Measurements from ENCODE around the gene TYMS.

TYMS gene

GRCh38 chr18:697800-698199, 40.3 kb downstream of the TYMS start:
- Histone ChIP-seq H3K4me2 (ENCODE audit: low read length) (no peak overlapping the region), H3K9ac (ENCODE audit: low read length) (no peak overlapping the region), H3K4me1 (ENCODE audit: low read length) (no peaks in the 10 kb centered on the region), H3K79me2 (ENCODE audit: low read length) (peaks cover 12% of the 10 kb centered on the region), H2AFZ (ENCODE audit: low read depth, low read length) (no peak overlapping the region), H4K20me1 (ENCODE audit: insufficient read depth, low read length) (no peaks in the 10 kb centered on the region), H3K27me3 (ENCODE audit: low read depth, low read length) (no peaks in the 10 kb centered on the region), H3K9me3 (ENCODE audit: insufficient read depth, low read length) (no peaks in the 10 kb centered on the region), H3K4me3 (ENCODE audit: low read length) (no peak overlapping the region), H3K27ac (ENCODE audit: low read length) (no peak overlapping the region), H3K36me3 (replicated peaks; ENCODE audit: low read depth, low read length) (peaks cover 18% of the 10 kb centered on the region)
- TF ChIP-seq EZH2phosphoT487 (IDR thresholded peaks at IDR 0.05; ENCODE audit: low read depth) (no peak), CTCF (IDR thresholded peaks at IDR 0.05; ENCODE audit: low read depth, low read length) (no peak)

DNA sequence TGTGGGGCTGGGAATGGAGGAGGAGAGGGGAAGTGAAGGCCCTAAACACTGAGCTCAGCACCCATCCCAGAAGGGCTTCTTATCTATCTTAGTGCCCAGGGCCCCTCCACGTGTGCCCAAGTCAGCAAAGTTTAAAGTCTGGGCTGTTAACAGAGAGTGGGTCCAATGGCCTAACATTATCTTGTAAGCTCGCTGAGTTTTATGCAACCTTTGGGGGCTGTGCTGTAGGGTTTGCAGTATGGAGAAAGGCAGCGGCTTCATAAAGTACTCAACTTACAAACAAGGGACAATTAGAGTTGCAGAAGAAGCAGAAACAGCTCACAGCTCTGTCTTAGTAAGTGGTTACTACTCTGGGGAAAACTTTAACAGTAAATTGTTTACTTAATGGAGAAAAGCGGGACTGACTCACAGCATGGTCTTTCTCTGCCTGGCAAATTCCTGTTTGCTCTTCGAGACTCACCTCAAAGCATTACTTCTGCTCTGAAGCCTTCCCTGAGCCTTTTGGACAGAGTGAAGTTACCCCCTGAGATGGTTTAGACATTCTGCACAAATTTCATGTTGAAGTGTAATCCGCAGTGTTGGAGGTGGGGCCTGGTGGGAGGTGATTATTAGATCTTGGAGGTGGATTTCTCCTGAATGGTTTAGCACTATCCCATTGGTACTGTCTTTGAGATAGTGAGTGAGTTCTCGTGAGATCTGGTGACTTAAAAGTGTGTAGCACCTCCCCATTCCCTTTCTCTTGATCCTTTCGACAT, 45.9 kb downstream of the TYMS start:
- Histone ChIP-seq H3K9me3 (ENCODE audit: insufficient read depth, low read length) (no peaks in the 10 kb centered on the region), H3K36me3 (replicated peaks; ENCODE audit: low read depth, low read length) (peaks cover 17% of the 10 kb centered on the region), H3K4me3 (ENCODE audit: low read length) (no peak overlapping the region), H3K4me2 (ENCODE audit: low read length) (no peak overlapping the region), H2AFZ (ENCODE audit: low read depth, low read length) (no peak overlapping the region), H4K20me1 (ENCODE audit: insufficient read depth, low read length) (peaks cover 8% of the 10 kb centered on the region; the same call in 1 of the 2 replicates), H3K9ac (ENCODE audit: low read length) (no peak overlapping the region), H3K27ac (ENCODE audit: low read length) (no peak overlapping the region), H3K4me1 (ENCODE audit: low read length) (no peaks in the 10 kb centered on the region), H3K79me2 (ENCODE audit: low read length) (peaks cover 39% of the 10 kb centered on the region), H3K27me3 (ENCODE audit: low read depth, low read length) (no peaks in the 10 kb centered on the region)
- TF ChIP-seq CTCF (IDR thresholded peaks at IDR 0.05; ENCODE audit: low read depth, low read length), result no peak
- TF ChIP-seq EZH2phosphoT487 (IDR thresholded peaks at IDR 0.05; ENCODE audit: low read depth), result no peak

- H2AFZ ChIP-seq (ENCODE audit: low read depth, low read length), result no peak overlapping the region
- peaks cover 22% of the 10 kb centered on the region for H3K36me3 ChIP-seq (replicated peaks; ENCODE audit: low read depth, low read length)
- H3K4me1 ChIP-seq (ENCODE audit: low read length), result peaks cover 5% of the 10 kb centered on the region
- H3K27me3 ChIP-seq (ENCODE audit: low read depth, low read length), result no peaks in the 10 kb centered on the region
- no peaks in the 10 kb centered on the region for H3K9me3 ChIP-seq (ENCODE audit: insufficient read depth, low read length)
- peaks cover 57% of the 10 kb centered on the region for H3K79me2 ChIP-seq (ENCODE audit: low read length)
- no peak overlapping the region for H3K9ac ChIP-seq (ENCODE audit: low read length)
- H3K27ac ChIP-seq (ENCODE audit: low read length), result no peak overlapping the region
- no peak overlapping the region for H3K4me2 ChIP-seq (ENCODE audit: low read length)
- H3K4me3 ChIP-seq (ENCODE audit: low read length), result no peak overlapping the region
- TF ChIP-seq EZH2phosphoT487 (IDR thresholded peaks at IDR 0.05; ENCODE audit: low read depth), result no peak
- TF ChIP-seq CTCF (IDR thresholded peaks at IDR 0.05; ENCODE audit: low read depth, low read length), result no peak
- peaks cover 28% of the 10 kb centered on the region for H4K20me1 ChIP-seq (ENCODE audit: insufficient read depth, low read length)
Observed at GRCh38 chr18:706405-706804, 49.0 kb downstream of the TYMS start.

DNA sequence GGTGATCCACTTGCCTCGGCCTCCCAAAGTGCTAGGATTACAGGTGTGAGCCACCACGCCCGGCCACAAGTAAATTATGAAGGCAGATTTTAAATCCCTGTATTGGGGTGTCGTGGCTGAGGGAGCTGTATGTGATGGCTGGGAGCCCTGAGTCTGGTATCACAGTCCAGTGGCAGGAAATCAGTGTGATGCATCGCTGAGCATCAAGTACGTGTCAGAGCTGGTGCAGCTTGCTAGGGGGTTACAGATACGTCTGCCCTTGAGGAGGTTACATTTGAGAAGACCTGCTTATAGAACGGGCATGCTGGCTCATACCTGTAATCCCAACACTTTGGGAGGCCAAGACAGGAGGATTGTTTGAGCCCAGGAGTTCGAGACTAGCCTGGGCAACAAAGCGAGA, 50.6 kb downstream of the TYMS start:
- H3K27ac ChIP-seq (ENCODE audit: low read length), result no peak overlapping the region
- H3K4me3 ChIP-seq (ENCODE audit: low read length), result no peak overlapping the region
- no peak overlapping the region for H3K4me2 ChIP-seq (ENCODE audit: low read length)
- no peaks in the 10 kb centered on the region for H3K9me3 ChIP-seq (ENCODE audit: insufficient read depth, low read length)
- H3K79me2 ChIP-seq (ENCODE audit: low read length), result peaks cover 60% of the 10 kb centered on the region
- peaks cover 22% of the 10 kb centered on the region for H3K36me3 ChIP-seq (replicated peaks; ENCODE audit: low read depth, low read length)
- H3K27me3 ChIP-seq (ENCODE audit: low read depth, low read length), result no peaks in the 10 kb centered on the region
- TF ChIP-seq CTCF (IDR thresholded peaks at IDR 0.05; ENCODE audit: low read depth, low read length) (no peak), EZH2phosphoT487 (IDR thresholded peaks at IDR 0.05; ENCODE audit: low read depth) (no peak)
- no peak overlapping the region for H3K9ac ChIP-seq (ENCODE audit: low read length)
- H4K20me1 ChIP-seq (ENCODE audit: insufficient read depth, low read length), result peaks cover 28% of the 10 kb centered on the region
- no peak overlapping the region for H2AFZ ChIP-seq (ENCODE audit: low read depth, low read length)
- peaks cover 5% of the 10 kb centered on the region for H3K4me1 ChIP-seq (ENCODE audit: low read length)

Data from OCI-LY3 (cell line).